Esophagus squamous epithelium (tissue), 4 donors: ENCODE results near the gene SCMH1.

Experiments
- CTCF ChIP-seq, 6 experiments: fragments of 450-650 bp in 4 of 6; fragments of 200-600 bp in 2 of 6; sonication (generic) in 2 of 6; IDR thresholded peaks; one replicate each; pipeline ENCODE4 v1.5.1; 2016 to 2019; ENCODE audit warnings: antibody characterized with exemption in 6 of 6, mild to moderate bottlenecking in 4 of 6, moderate library complexity in 4 of 6
- POLR2A ChIP-seq, 4 donors: fragments of 450-650 bp; IDR thresholded peaks; one replicate each; pipeline ENCODE4 v1.6.1; 2017; ENCODE audit warnings: antibody characterized with exemption in 4 of 4, mild to moderate bottlenecking in 4 of 4, moderate library complexity in 3 of 4

- TF ChIP-seq CTCF (IDR thresholded peaks at IDR 0.05), result no peak
- TF ChIP-seq POLR2A (IDR thresholded peaks at IDR 0.05), result no peak
Observed at GRCh38 chr1:41175546-41175945, 66.6 kb downstream of the SCMH1 start.
